Peyer's patch (tissue), 4 donors: Measurements from ENCODE around the gene CCDC190.

ENCODE experiments used
- CTCF ChIP-seq, 6 experiments: fragments of 450-650 bp in 4 of 6; fragments of 200-600 bp in 2 of 6; sonication (generic) in 1 of 6; IDR thresholded peaks; one replicate each; pipeline ENCODE4 v1.5.1; 2017 to 2019; ENCODE audit warnings: antibody characterized with exemption in 6 of 6, mild to moderate bottlenecking in 3 of 6, moderate library complexity in 1 of 6
- POLR2A ChIP-seq, 2 donors: fragments of 450-650 bp; IDR thresholded peaks; one replicate each; pipeline ENCODE4 v1.5.1; 2017; ENCODE audit warnings: antibody characterized with exemption in 2 of 2, mild to moderate bottlenecking in 2 of 2, moderate library complexity in 2 of 2

- TF ChIP-seq CTCF (IDR thresholded peaks at IDR 0.05) (no peak), POLR2A (IDR thresholded peaks at IDR 0.05) (no peak)
Observed at GRCh38 chr1:162861101-162861500, at the start of gene CCDC190.
